Keratinocyte (primary cell): ENCODE data around the gene EMX2. TPM values are rescaled to one million over a fixed set of nuclear protein-coding genes. Genes with fewer than 3 reads are reported as not detected.

Experiments used
- DNase-seq: peaks from one replicate; pipeline ENCODE4 v3.0.0-alpha.2; 2011; ENCODE audit warnings: low read depth, missing footprints, low spot score
- FAIRE-seq: peaks from 2 replicates; lab custom pipeline; 2011; peaks lifted over from hg19 to GRCh38; lab: Jason Lieb, UNC
- H2AFZ ChIP-seq: 2 replicates; pipeline ENCODE4 v1.6.0; 2012; ENCODE audit warnings: low read length, control low read depth, inconsistent platforms; ENCODE audit not compliant: control insufficient read depth
- H3K27ac ChIP-seq: 2 replicates; pipeline ENCODE4 v1.5.1; 2011; ENCODE audit warnings: low read length; ENCODE audit not compliant: control insufficient read depth, insufficient read depth
- H3K27me3 ChIP-seq: 3 replicates; pipeline ENCODE4 v1.6.0; 2011; ENCODE audit warnings: low read length; ENCODE audit not compliant: control insufficient read depth, insufficient read depth; ENCODE audit errors: extremely low read depth
- H3K36me3 ChIP-seq, 2 experiments: 2 replicates in 1 of 2; 3 replicates in 1 of 2; pipeline ENCODE4 v1.5.1; 2011; ENCODE audit warnings: low read length in 2 of 2, mild to moderate bottlenecking in 1 of 2; ENCODE audit not compliant: control insufficient read depth in 2 of 2, insufficient read depth in 2 of 2; ENCODE audit errors: extremely low read depth in 1 of 2
- H3K4me1 ChIP-seq: 3 replicates; pipeline ENCODE4 v1.5.1; 2011; ENCODE audit warnings: low read length; ENCODE audit not compliant: control insufficient read depth, insufficient read depth; ENCODE audit errors: extremely low read depth
- H3K4me2 ChIP-seq: 3 replicates; pipeline ENCODE4 v1.6.0; 2011; ENCODE audit warnings: low read depth, low read length; ENCODE audit not compliant: control insufficient read depth, insufficient read depth; ENCODE audit errors: extremely low read depth
- H3K4me3 ChIP-seq, 3 experiments: fragments of 200-600 bp in 1 of 3; sonication (generic) in 1 of 3; 2 replicates in 2 of 3; 3 replicates in 1 of 3; pipeline ENCODE4 v1.5.1; 2011 to 2016; ENCODE audit warnings: low read length in 3 of 3, mild to moderate bottlenecking in 3 of 3, control low read depth in 2 of 3, inconsistent platforms in 1 of 3, low read depth in 1 of 3, mixed read lengths in 1 of 3, mixed run types in 1 of 3, moderate library complexity in 1 of 3; ENCODE audit not compliant: control insufficient read depth in 2 of 3, insufficient read depth in 2 of 3; ENCODE audit errors: extremely low read depth in 1 of 3
- H3K79me2 ChIP-seq: 2 replicates; pipeline ENCODE4 v1.6.0; 2012; ENCODE audit warnings: low read length; ENCODE audit not compliant: control insufficient read depth, insufficient read depth
- H3K9ac ChIP-seq: 3 replicates; pipeline ENCODE4 v1.6.0; 2011; ENCODE audit warnings: low read length; ENCODE audit not compliant: control insufficient read depth, insufficient read depth; ENCODE audit errors: extremely low read depth
- H3K9me1 ChIP-seq: 3 replicates; pipeline ENCODE4 v1.6.0; 2011; ENCODE audit warnings: low read length; ENCODE audit not compliant: control insufficient read depth, insufficient read depth; ENCODE audit errors: extremely low read depth
- H3K9me3 ChIP-seq: 2 replicates; pipeline ENCODE4 v1.5.1; 2012; ENCODE audit warnings: low read depth, low read length; ENCODE audit not compliant: control insufficient read depth
- H4K20me1 ChIP-seq: 3 replicates; pipeline ENCODE4 v1.6.0; 2011; ENCODE audit warnings: low read length; ENCODE audit not compliant: control insufficient read depth, insufficient read depth; ENCODE audit errors: extremely low read depth
- EZH2 ChIP-seq: IDR thresholded peaks from one replicate; pipeline ENCODE4 v1.6.1; 2012; ENCODE audit warnings: inconsistent platforms, mild to moderate bottlenecking, low read length, moderate library complexity
- dilution Hi-C: fragments of 300-500 bp; cut with MboI; formaldehyde crosslinking; loops from one replicate; pipeline ENCODE4 v1.7.0; 2020; ENCODE audit warnings: low sequenced_read_pairs; ENCODE audit not compliant: extremely low pct_ligation_motif_present
- polyA plus RNA-seq, 5 experiments: library from polyadenylated mRNA; depleted of rRNA in 3 of 5; stranded (reverse) in 3 of 5; stranded (forward) in 1 of 5; unstranded in 1 of 5; fragments of >200 nt; gene quantifications; 1 replicate in 1 of 5; 2 replicates in 3 of 5; 3 replicates in 1 of 5; pipeline versions ENCODE4 v1.2.1 to v1.2.3, GENCODE V29; 2011 to 2012; ENCODE audit warnings: missing spikeins in 2 of 5, low read depth in 1 of 5, low replicate concordance in 1 of 5
- TF ChIP-seq, protein P1 (sequence below), 3 experiments: IDR thresholded peaks in 1 of 3; conservative IDR thresholded peaks in 1 of 3; optimal IDR thresholded peaks in 1 of 3; 2 replicates in 2 of 3; 3 replicates in 1 of 3; pipeline versions ENCODE3 to v1.5.1; 2011; ENCODE audit warnings: low read length in 3 of 3, mild to moderate bottlenecking in 3 of 3, moderate library complexity in 2 of 3, control low read depth in 1 of 3, inconsistent platforms in 1 of 3; ENCODE audit not compliant: insufficient read depth in 2 of 3; ENCODE audit errors: extremely low read depth in 1 of 3

EMX2 gene
- polyA plus RNA-seq, 1 donor (not counting 4 experiments of a cell fraction or from before 2014, with no cell fraction given), result 2.8 TPM

DNA sequence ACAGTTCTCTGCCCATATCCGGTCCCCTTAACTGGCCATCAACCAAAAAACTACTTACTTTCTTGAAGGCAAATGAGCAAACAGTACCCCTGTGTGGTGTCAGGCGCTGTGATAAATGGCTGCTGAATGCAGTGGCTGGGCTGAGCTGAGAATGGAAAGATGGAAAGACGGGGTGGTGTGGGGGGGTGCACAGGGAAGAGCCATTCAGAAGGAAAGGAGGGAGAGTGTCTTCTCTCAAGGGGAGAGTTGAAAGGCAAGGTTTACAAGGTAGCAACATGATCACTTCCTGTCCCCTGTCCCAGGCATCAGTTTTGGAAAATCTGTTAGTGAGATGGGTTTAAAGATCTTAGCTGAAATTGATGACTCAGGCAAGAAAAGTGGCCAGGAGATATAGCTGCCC is 22.5 kb downstream of the EMX2 start:
- Histone ChIP-seq H2AFZ (no peak overlapping the region), H3K9ac (no peak overlapping the region), H4K20me1 (no peaks in the 10 kb centered on the region), H3K4me2 (no peak overlapping the region), H3K27me3 (peaks cover 16% of the 10 kb centered on the region), H3K9me1 (no peaks in the 10 kb centered on the region), H3K9me3 (no peaks in the 10 kb centered on the region), H3K4me3 (no peak overlapping the region), H3K27ac (no peak overlapping the region), H3K4me1 (no peaks in the 10 kb centered on the region), H3K79me2 (no peaks in the 10 kb centered on the region), H3K36me3 (no peaks in the 10 kb centered on the region)
- no peak for DNase-seq
- TF ChIP-seq, protein P1, sequence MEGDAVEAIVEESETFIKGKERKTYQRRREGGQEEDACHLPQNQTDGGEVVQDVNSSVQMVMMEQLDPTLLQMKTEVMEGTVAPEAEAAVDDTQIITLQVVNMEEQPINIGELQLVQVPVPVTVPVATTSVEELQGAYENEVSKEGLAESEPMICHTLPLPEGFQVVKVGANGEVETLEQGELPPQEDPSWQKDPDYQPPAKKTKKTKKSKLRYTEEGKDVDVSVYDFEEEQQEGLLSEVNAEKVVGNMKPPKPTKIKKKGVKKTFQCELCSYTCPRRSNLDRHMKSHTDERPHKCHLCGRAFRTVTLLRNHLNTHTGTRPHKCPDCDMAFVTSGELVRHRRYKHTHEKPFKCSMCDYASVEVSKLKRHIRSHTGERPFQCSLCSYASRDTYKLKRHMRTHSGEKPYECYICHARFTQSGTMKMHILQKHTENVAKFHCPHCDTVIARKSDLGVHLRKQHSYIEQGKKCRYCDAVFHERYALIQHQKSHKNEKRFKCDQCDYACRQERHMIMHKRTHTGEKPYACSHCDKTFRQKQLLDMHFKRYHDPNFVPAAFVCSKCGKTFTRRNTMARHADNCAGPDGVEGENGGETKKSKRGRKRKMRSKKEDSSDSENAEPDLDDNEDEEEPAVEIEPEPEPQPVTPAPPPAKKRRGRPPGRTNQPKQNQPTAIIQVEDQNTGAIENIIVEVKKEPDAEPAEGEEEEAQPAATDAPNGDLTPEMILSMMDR (optimal IDR thresholded peaks at IDR 0.05 in 1 of 3, IDR thresholded peaks at IDR 0.05 in 1 of 3, conservative IDR thresholded peaks at IDR 0.05 in 1 of 3; ENCODE audit: extremely low read depth in 1 of 3, insufficient read depth in 2 of 3, low read length in 3 of 3), result no peak
- no peak for TF ChIP-seq EZH2
- dilution Hi-C loops, result no loop called here
- no peak for FAIRE-seq

DNA sequence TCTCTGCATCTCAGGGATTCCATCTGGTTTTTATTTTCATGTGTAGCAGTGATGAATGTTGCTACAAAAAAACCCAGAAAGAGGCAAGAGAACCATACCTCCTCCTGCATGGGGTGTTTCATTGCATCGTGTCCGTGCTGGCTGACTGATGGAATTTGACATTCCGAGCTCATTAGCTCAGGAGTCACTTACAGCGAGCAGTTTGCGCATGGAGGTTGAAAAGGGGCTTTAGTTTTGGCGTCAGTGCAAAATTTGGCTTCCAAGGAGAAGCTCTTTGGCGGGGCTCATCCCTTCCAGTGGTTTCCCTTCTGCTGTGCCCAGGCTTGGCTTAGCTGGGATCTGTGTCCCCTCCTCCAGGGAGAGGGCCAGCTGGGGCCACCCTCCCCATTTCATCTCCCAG is 25.8 kb downstream of the EMX2 start:
- Histone ChIP-seq H3K79me2 (no peaks in the 10 kb centered on the region), H2AFZ (no peak overlapping the region), H3K27me3 (peaks cover 16% of the 10 kb centered on the region), H3K27ac (no peak overlapping the region), H4K20me1 (no peaks in the 10 kb centered on the region), H3K9ac (no peak overlapping the region), H3K4me3 (no peak overlapping the region), H3K36me3 (no peaks in the 10 kb centered on the region), H3K9me3 (no peaks in the 10 kb centered on the region), H3K4me1 (no peaks in the 10 kb centered on the region), H3K9me1 (no peaks in the 10 kb centered on the region), H3K4me2 (no peak overlapping the region)
- dilution Hi-C loops, result no loop called here
- TF ChIP-seq, protein P1 (optimal IDR thresholded peaks at IDR 0.05 in 1 of 3, IDR thresholded peaks at IDR 0.05 in 1 of 3, conservative IDR thresholded peaks at IDR 0.05 in 1 of 3; ENCODE audit: extremely low read depth in 1 of 3, insufficient read depth in 2 of 3, low read length in 3 of 3), result no peak
- TF ChIP-seq EZH2, result no peak
- DNase-seq, result no peak
- FAIRE-seq, result no peak
